ENCODE measurements around the gene KANK2. TPM values are rescaled to one million over a fixed set of nuclear protein-coding genes. Genes with fewer than 3 reads are reported as not detected.
A peak's percentile ranks its signal among the peaks of the same experiment; 100 is the strongest.

The KANK2 gene
- total RNA-seq, 1 experiment from 2014 or later, result 35.1 TPM

DNA sequence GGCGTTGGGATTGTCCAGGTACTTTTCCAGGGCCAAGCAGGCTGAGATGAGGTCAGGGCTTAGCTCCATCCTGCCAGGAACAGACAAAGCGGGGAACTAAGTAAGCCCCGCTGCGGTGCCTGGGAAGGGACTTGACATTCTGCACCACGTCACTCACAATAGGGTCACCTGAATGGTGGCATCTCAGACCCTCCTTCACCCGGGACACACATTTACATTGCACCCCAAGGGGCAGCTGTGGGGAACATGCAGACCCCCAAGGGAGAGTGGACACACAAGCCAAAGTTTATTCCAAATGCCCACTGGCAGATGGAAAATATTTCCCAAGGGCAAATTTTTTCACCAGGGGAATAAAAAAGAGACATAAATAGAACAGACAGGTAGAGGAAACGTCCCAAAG is 21.4 kb downstream of the KANK2 start (continued):
- no peak for TF ChIP-seq USF1 (CRISPR knock-in tag; IDR thresholded peaks at IDR 0.05)

GRCh38 chr19:11174336-11174735 is 23.0 kb downstream of the KANK2 start:
- Mint-ChIP-seq H3K36me3 (peaks cover 20% of the 10 kb centered on the region), H3K9me3 (no peaks in the 10 kb centered on the region), H3K4me1 (no peaks in the 10 kb centered on the region), H3K27me3 (ENCODE audit: low read depth) (no peaks in the 10 kb centered on the region), H3K4me3 (no peak overlapping the region), H3K27ac (no peak overlapping the region)
- DNase-seq (ENCODE audit: low spot score) (no peak), ATAC-seq (no peak)
- TF ChIP-seq, protein P1, sequence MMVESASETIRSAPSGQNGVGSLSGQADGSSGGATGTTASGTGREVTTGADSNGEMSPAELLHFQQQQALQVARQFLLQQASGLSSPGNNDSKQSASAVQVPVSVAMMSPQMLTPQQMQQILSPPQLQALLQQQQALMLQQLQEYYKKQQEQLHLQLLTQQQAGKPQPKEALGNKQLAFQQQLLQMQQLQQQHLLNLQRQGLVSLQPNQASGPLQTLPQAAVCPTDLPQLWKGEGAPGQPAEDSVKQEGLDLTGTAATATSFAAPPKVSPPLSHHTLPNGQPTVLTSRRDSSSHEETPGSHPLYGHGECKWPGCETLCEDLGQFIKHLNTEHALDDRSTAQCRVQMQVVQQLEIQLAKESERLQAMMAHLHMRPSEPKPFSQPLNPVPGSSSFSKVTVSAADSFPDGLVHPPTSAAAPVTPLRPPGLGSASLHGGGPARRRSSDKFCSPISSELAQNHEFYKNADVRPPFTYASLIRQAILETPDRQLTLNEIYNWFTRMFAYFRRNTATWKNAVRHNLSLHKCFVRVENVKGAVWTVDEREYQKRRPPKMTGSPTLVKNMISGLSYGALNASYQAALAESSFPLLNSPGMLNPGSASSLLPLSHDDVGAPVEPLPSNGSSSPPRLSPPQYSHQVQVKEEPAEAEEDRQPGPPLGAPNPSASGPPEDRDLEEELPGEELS (CRISPR knock-in tag; IDR thresholded peaks at IDR 0.05), result 0 out of 2 replicates have a peak, but pooled peaks have one; percentile 14
- no peak for TF ChIP-seq SP1 (CRISPR knock-in tag; conservative IDR thresholded peaks at IDR 0.05)
- ChIA-PET POLR2A (no interaction called here), CTCF (no interaction called here)

DNA sequence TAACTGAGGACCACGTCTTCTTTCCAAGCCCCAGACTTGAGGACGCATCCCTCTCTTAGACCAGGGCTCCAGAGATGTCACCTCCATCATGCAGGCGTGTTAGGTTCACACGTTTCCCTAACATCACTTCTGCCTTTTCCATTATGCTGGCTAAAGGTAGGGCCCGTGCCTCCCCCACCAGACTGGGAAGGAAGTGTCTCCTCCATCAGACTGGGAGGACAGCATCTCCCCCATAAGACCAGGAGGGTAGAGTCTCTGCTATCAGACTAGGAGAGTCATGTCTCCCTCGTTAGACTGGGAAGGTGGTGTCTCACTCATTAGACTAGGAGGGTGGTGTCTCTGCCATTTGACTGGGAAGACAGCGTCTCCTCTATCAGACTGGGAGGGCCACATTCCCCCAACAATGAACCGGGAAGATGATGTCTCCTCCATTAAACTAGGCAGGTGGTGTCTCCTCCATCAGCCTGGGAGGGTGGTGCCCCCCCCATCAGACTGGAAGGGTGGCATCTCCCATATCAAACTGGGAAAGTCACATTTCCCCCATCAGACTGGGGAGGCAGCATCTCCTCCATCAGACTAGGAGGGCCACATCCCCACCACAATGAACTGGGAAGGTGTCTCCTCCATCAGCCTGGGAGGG is 23.7 kb downstream of the KANK2 start:
- Mint-ChIP-seq H3K36me3 (peaks cover 20% of the 10 kb centered on the region), H3K27ac (no peak overlapping the region), H3K4me1 (no peaks in the 10 kb centered on the region), H3K27me3 (ENCODE audit: low read depth) (no peaks in the 10 kb centered on the region), H3K9me3 (no peaks in the 10 kb centered on the region), H3K4me3 (no peak overlapping the region)
- DNase-seq (ENCODE audit: low spot score), result no peak
- CTCF ChIA-PET, result no interaction called here
- POLR2A ChIA-PET, result no interaction called here
- no peak for ATAC-seq
- TF ChIP-seq TEAD4 (CRISPR knock-in tag; IDR thresholded peaks at IDR 0.05), result no peak
- no peak for TF ChIP-seq OVOL2 (CRISPR knock-in tag; IDR thresholded peaks at IDR 0.05; ENCODE audit: borderline replicate concordance)
- TF ChIP-seq, protein P2, sequence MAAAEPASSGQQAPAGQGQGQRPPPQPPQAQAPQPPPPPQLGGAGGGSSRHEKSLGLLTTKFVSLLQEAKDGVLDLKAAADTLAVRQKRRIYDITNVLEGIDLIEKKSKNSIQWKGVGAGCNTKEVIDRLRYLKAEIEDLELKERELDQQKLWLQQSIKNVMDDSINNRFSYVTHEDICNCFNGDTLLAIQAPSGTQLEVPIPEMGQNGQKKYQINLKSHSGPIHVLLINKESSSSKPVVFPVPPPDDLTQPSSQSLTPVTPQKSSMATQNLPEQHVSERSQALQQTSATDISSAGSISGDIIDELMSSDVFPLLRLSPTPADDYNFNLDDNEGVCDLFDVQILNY (CRISPR knock-in tag; IDR thresholded peaks at IDR 0.05), result no peak
- no peak for TF ChIP-seq ELF4 (CRISPR knock-in tag; IDR thresholded peaks at IDR 0.05; ENCODE audit: low read depth)
- TF ChIP-seq E2F1 (CRISPR knock-in tag; IDR thresholded peaks at IDR 0.05), result no peak
- no peak for TF ChIP-seq ZNF416 (CRISPR knock-in tag; IDR thresholded peaks at IDR 0.05)
- no peak for TF ChIP-seq HMGA2 (CRISPR knock-in tag; IDR thresholded peaks at IDR 0.05)
- TF ChIP-seq EMX1 (CRISPR knock-in tag; IDR thresholded peaks at IDR 0.05), result no peak
- no peak for TF ChIP-seq IRF1 (CRISPR knock-in tag; IDR thresholded peaks at IDR 0.05)
- TF ChIP-seq CREM (CRISPR knock-in tag; IDR thresholded peaks at IDR 0.05), result no peak
- TF ChIP-seq ZNF263 (CRISPR knock-in tag; IDR thresholded peaks at IDR 0.05; ENCODE audit: low read depth), result no peak
- TF ChIP-seq, protein P3, sequence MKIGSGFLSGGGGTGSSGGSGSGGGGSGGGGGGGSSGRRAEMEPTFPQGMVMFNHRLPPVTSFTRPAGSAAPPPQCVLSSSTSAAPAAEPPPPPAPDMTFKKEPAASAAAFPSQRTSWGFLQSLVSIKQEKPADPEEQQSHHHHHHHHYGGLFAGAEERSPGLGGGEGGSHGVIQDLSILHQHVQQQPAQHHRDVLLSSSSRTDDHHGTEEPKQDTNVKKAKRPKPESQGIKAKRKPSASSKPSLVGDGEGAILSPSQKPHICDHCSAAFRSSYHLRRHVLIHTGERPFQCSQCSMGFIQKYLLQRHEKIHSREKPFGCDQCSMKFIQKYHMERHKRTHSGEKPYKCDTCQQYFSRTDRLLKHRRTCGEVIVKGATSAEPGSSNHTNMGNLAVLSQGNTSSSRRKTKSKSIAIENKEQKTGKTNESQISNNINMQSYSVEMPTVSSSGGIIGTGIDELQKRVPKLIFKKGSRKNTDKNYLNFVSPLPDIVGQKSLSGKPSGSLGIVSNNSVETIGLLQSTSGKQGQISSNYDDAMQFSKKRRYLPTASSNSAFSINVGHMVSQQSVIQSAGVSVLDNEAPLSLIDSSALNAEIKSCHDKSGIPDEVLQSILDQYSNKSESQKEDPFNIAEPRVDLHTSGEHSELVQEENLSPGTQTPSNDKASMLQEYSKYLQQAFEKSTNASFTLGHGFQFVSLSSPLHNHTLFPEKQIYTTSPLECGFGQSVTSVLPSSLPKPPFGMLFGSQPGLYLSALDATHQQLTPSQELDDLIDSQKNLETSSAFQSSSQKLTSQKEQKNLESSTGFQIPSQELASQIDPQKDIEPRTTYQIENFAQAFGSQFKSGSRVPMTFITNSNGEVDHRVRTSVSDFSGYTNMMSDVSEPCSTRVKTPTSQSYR (CRISPR knock-in tag; IDR thresholded peaks at IDR 0.05), result no peak
- no peak for TF ChIP-seq E2F4 (CRISPR knock-in tag; IDR thresholded peaks at IDR 0.05; ENCODE audit: borderline replicate concordance, low read depth)
- TF ChIP-seq CREB1 (CRISPR knock-in tag; IDR thresholded peaks at IDR 0.05), result no peak
- TF ChIP-seq ZNF423 (CRISPR knock-in tag; IDR thresholded peaks at IDR 0.05), result no peak
- no peak for TF ChIP-seq GABPB1 (CRISPR knock-in tag; IDR thresholded peaks at IDR 0.05)
- no peak for TF ChIP-seq ATF1 (CRISPR knock-in tag; IDR thresholded peaks at IDR 0.05)
- no peak for TF ChIP-seq ZNF425 (CRISPR knock-in tag; conservative IDR thresholded peaks at IDR 0.05)
- no peak for TF ChIP-seq ZNF232 (CRISPR knock-in tag; IDR thresholded peaks at IDR 0.05)
- no peak for TF ChIP-seq ZNF121 (CRISPR knock-in tag; IDR thresholded peaks at IDR 0.05)
